CD4-positive, alpha-beta T cell treated with Interleukin-2 at 100 ng/mL for 4 hours (primary cell): Measurements from ENCODE around the gene C1orf74.
"Not testable (repeated sequence)": the region's sequence is repeated elsewhere in the genome, so short reads cannot be mapped to it uniquely, and the experiment has no call there.

Experiments
- DNase-seq: peaks from one replicate; pipeline ENCODE4 v3.0.0-alpha.2; 2020; ENCODE audit warnings: low spot score

Gene C1orf74

GRCh38 chr1:209805875-209806760, 21.8 kb upstream of the C1orf74 start, which contains the start of gene IRF6:
IRF6 (minus strand) TSS chr1:209806142; CDS start chr1:209801413, 4,729 bp downstream.
- peak; percentile 77 for DNase-seq

- DNase-seq: no peak
These were observed 21.0 kb upstream of the C1orf74 start for GRCh38 chr1:209805341-209805781.

GRCh38 chr1:209803568-209803967, 19.2 kb upstream of the C1orf74 start:
- no peak for DNase-seq

- no peak for DNase-seq
These were observed 18.4 kb upstream of the C1orf74 start for GRCh38 chr1:209802780-209803152.

GRCh38 chr1:209802117-209802779, 17.9 kb upstream of the C1orf74 start:
- DNase-seq: no peak

GRCh38 chr1:209800984-209801834, 16.9 kb upstream of the C1orf74 start:
- DNase-seq: no peak

- DNase-seq: no peak
These were observed 13.8 kb upstream of the C1orf74 start for GRCh38 chr1:209797978-209798639.

GRCh38 chr1:209793711-209794110, 9.4 kb upstream of the C1orf74 start:
- DNase-seq: not testable (repeated sequence)

GRCh38 chr1:209791920-209792319, 7.6 kb upstream of the C1orf74 start:
- DNase-seq: no peak

- no peak for DNase-seq
These were observed 6.2 kb upstream of the C1orf74 start for GRCh38 chr1:209790286-209791193.

- no peak for DNase-seq
These were observed 4.9 kb upstream of the C1orf74 start for GRCh38 chr1:209789245-209789644.

- DNase-seq: no peak
These were observed 3.2 kb upstream of the C1orf74 start for GRCh38 chr1:209787551-209787950.

GRCh38 chr1:209786146-209786545, 1.8 kb upstream of the C1orf74 start:
- DNase-seq: no peak

- no peak for DNase-seq
These were observed 1.2 kb upstream of the C1orf74 start for GRCh38 chr1:209785592-209785991.

GRCh38 chr1:209783386-209783785, 973 bp downstream of the C1orf74 start:
- DNase-seq: no peak

- no peak for DNase-seq
These were observed 4.1 kb downstream of the C1orf74 start for GRCh38 chr1:209780268-209780667.

GRCh38 chr1:209778102-209778501, 6.3 kb downstream of the C1orf74 start:
- no peak for DNase-seq

- no peak for DNase-seq
These were observed 6.8 kb downstream of the C1orf74 start for GRCh38 chr1:209777587-209777986.

- DNase-seq: no peak
These were observed 8.7 kb downstream of the C1orf74 start for GRCh38 chr1:209775678-209776077.

- DNase-seq: no peak
These were observed 9.8 kb downstream of the C1orf74 start for GRCh38 chr1:209774592-209774991.

- DNase-seq: no peak
These were observed 12.2 kb downstream of the C1orf74 start for GRCh38 chr1:209772126-209772525.
